Calu3 (cell line): ENCODE data around the gene APP. TPM values are rescaled to one million over a fixed set of nuclear protein-coding genes. Genes with fewer than 3 reads are reported as not detected.

Experiments used
- BruUV-seq: library from RNA; stranded (reverse); fragments of 400-500 nt; replicated peaks from 2 replicates; lab custom pipeline; 2021; lab: Mats Ljungman, UMichigan
- CTCF ChIA-PET: fragments of 300-600 bp; sonication (Branson Sonifier 250); formaldehyde crosslinking; loops from one replicate; lab custom pipeline; 2022; ENCODE audit warnings: antibody characterized with exemption; lab: Charles Lee
- DNase-seq: peaks from one replicate; pipeline ENCODE4 v3.0.0; 2022
- H3K27ac Mint-ChIP-seq: one replicate; pipeline ENCODE4 v1.8.0; 2022; ENCODE audit warnings: mixed read lengths; ENCODE audit not compliant: unreplicated experiment
- H3K27me3 Mint-ChIP-seq: one replicate; pipeline ENCODE4 v1.8.0; 2022; ENCODE audit warnings: mixed read lengths; ENCODE audit not compliant: unreplicated experiment
- H3K36me3 Mint-ChIP-seq: one replicate; pipeline ENCODE4 v1.8.0; 2022; ENCODE audit warnings: mild to moderate bottlenecking, moderate library complexity, mixed read lengths; ENCODE audit not compliant: insufficient read depth, unreplicated experiment
- H3K4me1 Mint-ChIP-seq: one replicate; pipeline ENCODE4 v1.8.0; 2022; ENCODE audit warnings: mild to moderate bottlenecking, low read depth, mixed read lengths; ENCODE audit not compliant: unreplicated experiment
- H3K4me3 Mint-ChIP-seq: one replicate; pipeline ENCODE4 v1.8.0; 2022; ENCODE audit warnings: mild to moderate bottlenecking, low read depth, moderate library complexity, mixed read lengths; ENCODE audit not compliant: unreplicated experiment
- H3K9me3 Mint-ChIP-seq: one replicate; pipeline ENCODE4 v1.8.0; 2022; ENCODE audit warnings: low read depth, mixed read lengths; ENCODE audit not compliant: unreplicated experiment
- intact Hi-C: fragments of 100-400 bp; cut with micrococcal nuclease; formaldehyde crosslinking; loops from one replicate; pipeline ENCODE4 v1.10.0; 2022; ENCODE audit not compliant: unreplicated experiment
- total RNA-seq: library from RNA; stranded (reverse); gene quantifications from 2 replicates; pipeline ENCODE4 v1.2.3, GENCODE V29; 2022
- TF ChIP-seq, protein P1 (sequence below): fragments of 200-600 bp; IDR thresholded peaks from one replicate; pipeline ENCODE4 v1.8.0; 2022; ENCODE audit warnings: antibody characterized with exemption; ENCODE audit not compliant: unreplicated experiment

APP gene
- total RNA-seq, 1 experiment from 2014 or later: 566 TPM

DNA sequence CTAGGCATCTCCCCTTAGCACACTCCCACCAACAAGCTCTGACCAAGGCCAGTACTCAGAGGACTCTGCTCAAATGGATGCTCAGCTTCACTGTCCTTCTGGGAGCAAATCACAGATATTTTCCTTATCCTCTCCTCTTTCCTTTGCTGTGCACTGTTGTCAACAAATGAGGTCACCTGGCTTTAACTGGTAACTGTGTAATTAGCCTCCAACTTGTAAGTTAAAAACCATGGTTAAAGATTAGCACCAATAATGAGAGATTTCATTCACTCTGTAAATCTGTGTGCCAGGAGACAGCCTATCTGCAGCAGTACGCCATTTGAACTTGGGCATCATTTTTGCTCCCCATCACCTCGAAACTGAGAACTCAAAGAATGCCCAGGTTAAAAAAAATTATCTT lies 286.3 kb downstream of the APP start:
- BruUV-seq: no TSS peak
- no peak for DNase-seq
- Mint-ChIP-seq H3K36me3 (peaks cover 26% of the 10 kb centered on the region), H3K4me1 (peaks cover 28% of the 10 kb centered on the region), H3K27me3 (no peaks in the 10 kb centered on the region), H3K9me3 (no peaks in the 10 kb centered on the region), H3K4me3 (no peak overlapping the region), H3K27ac (peak overlapping the region; percentile 64)
- TF ChIP-seq, protein P1, sequence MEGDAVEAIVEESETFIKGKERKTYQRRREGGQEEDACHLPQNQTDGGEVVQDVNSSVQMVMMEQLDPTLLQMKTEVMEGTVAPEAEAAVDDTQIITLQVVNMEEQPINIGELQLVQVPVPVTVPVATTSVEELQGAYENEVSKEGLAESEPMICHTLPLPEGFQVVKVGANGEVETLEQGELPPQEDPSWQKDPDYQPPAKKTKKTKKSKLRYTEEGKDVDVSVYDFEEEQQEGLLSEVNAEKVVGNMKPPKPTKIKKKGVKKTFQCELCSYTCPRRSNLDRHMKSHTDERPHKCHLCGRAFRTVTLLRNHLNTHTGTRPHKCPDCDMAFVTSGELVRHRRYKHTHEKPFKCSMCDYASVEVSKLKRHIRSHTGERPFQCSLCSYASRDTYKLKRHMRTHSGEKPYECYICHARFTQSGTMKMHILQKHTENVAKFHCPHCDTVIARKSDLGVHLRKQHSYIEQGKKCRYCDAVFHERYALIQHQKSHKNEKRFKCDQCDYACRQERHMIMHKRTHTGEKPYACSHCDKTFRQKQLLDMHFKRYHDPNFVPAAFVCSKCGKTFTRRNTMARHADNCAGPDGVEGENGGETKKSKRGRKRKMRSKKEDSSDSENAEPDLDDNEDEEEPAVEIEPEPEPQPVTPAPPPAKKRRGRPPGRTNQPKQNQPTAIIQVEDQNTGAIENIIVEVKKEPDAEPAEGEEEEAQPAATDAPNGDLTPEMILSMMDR: no peak
- CTCF ChIA-PET: no interaction called here
- intact Hi-C loops: loop anchor here (5.0 kb wide), 2 partner anchors 283 to 833 kb away; no protein-coding TSS in a partner anchor

DNA sequence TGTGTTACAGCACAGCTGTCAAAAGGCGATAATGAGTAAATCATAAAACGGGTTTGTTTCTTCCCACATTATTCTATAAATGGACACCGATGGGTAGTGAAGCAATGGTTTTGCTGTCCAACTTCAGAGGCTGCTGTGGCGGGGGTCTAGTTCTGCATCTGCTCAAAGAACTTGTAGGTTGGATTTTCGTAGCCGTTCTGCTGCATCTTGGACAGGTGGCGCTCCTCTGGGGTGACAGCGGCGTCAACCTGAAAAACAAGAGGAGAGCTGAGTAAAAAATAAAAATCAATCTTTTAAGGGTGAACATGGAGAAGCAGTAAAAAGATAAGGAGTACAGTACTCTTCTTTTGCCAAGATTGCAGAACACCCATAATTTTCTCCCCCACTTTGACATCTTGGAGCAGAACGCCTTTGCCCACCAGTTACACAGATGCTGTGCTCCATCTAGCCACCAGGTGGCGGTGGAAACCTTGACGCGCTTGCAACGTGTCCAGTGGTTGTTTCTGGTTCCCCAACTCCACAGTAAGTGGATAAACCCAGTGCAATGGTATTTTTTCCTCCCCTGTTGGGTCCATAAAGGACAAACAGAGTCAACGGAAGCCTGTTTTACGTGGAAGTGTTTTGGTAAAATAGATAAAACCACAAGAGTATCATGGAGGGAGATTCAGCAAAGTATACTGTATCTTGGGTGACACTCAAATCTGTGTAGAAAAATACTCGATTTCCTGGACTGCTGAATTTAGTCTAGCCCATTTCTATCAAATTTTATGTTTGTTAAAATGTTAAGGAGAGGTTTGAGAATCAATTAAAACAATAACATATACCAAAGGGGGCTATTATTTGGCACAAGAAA lies 288.8 kb downstream of the APP start:
- peak; percentile 54 for DNase-seq
- no peaks in the 10 kb centered on the region for H3K9me3 Mint-ChIP-seq
- CTCF ChIA-PET: no interaction called here
- peaks cover 6% of the 10 kb centered on the region for H3K4me1 Mint-ChIP-seq
- TF ChIP-seq, protein P1: peak; percentile 83
- H3K4me3 Mint-ChIP-seq: no peak overlapping the region
- intact Hi-C loops: loop anchor here (5.0 kb wide), 2 partner anchors 286 to 836 kb away; no protein-coding TSS in a partner anchor
- no peak overlapping the region for H3K27ac Mint-ChIP-seq
- no TSS peak for BruUV-seq
- H3K36me3 Mint-ChIP-seq: peaks cover 12% of the 10 kb centered on the region
- no peaks in the 10 kb centered on the region for H3K27me3 Mint-ChIP-seq

DNA sequence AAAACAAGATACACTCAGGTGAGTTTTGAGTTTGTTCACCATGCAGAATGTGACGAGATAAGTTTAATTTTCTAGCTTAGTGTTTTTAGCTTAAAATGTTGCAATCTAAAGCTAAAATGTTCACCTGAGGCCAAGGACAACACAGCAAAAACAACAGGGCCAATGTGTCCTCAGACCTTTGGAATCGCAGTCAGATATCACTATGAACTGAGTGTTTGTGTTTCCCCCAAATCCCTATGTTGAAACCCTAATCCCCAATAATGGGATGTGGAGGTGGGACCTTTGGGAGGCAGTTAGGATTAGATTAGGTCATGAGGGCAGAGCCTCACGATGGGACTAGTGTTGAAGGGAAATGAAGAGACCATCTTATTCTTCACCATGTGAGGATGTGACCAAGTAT lies 291.4 kb downstream of the APP start:
- CTCF ChIA-PET: no interaction called here
- Mint-ChIP-seq H3K36me3 (peaks cover 17% of the 10 kb centered on the region), H3K27me3 (no peaks in the 10 kb centered on the region), H3K9me3 (no peaks in the 10 kb centered on the region), H3K4me3 (no peak overlapping the region), H3K27ac (no peak overlapping the region), H3K4me1 (no peaks in the 10 kb centered on the region)
- no TSS peak for BruUV-seq
- intact Hi-C loops: no loop called here
- TF ChIP-seq, protein P1: no peak
- DNase-seq: no peak

DNA sequence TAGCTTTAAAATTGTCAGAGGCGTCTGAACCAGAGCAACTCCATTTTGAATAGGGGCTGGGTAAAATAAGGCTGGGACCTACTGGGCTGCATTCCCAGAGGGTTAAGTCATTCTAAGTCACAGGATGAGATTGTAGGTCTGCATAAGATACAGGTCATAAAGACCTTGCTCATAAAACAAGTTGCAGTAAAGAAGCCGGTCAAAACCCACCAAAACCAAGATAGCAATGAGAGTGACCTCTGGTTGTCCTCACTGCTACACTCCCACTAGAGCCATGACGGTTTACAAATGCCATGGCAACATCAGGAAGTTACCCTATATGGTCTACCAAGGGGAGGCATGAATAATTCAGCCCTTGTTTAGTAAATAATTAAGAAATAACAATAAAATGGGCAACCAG lies 292.2 kb downstream of the APP start:
- CTCF ChIA-PET: no interaction called here
- H3K27me3 Mint-ChIP-seq: no peaks in the 10 kb centered on the region
- TF ChIP-seq, protein P1: no peak
- intact Hi-C loops: no loop called here
- H3K9me3 Mint-ChIP-seq: no peaks in the 10 kb centered on the region
- no TSS peak for BruUV-seq
- H3K4me3 Mint-ChIP-seq: no peak overlapping the region
- peaks cover 17% of the 10 kb centered on the region for H3K36me3 Mint-ChIP-seq
- no peaks in the 10 kb centered on the region for H3K4me1 Mint-ChIP-seq
- H3K27ac Mint-ChIP-seq: no peak overlapping the region
- no peak for DNase-seq
